NCI-H2107 treated with DMSO at 0.1 percent for 48 hours (cell line): ENCODE data around the gene CNTF.

Experiments used
- DNase-seq: peaks from one replicate; lab custom pipeline; 2025; ENCODE audit not compliant: unreplicated experiment; lab: John Stamatoyannopoulos, UW

CNTF gene

GRCh38 chr11:58606930-58607714 is 15.3 kb upstream of the CNTF start:
- DNase-seq, result no peak

- DNase-seq, result no peak
These were observed 14.1 kb upstream of the CNTF start for GRCh38 chr11:58608331-58608730.

- DNase-seq, result no peak
These were observed 12.7 kb upstream of the CNTF start for GRCh38 chr11:58609723-58610122.

- no peak for DNase-seq
These were observed 9.2 kb upstream of the CNTF start for GRCh38 chr11:58613228-58613627.

GRCh38 chr11:58615559-58615958 is 6.9 kb upstream of the CNTF start:
- DNase-seq, result no peak

GRCh38 chr11:58616594-58616993 is 5.9 kb upstream of the CNTF start:
- no peak for DNase-seq

GRCh38 chr11:58617976-58618557 is 4.4 kb upstream of the CNTF start:
- DNase-seq, result no peak

- no peak for DNase-seq
These were observed 741 bp upstream of the CNTF start for GRCh38 chr11:58621586-58622262.

GRCh38 chr11:58625086-58625485 is 2.6 kb downstream of the CNTF start:
- no peak for DNase-seq

GRCh38 chr11:58625826-58626460 is 3.5 kb downstream of the CNTF start:
- DNase-seq, result no peak

- no peak for DNase-seq
These were observed 4.5 kb downstream of the CNTF start for GRCh38 chr11:58626934-58627483.

GRCh38 chr11:58628446-58628845 is 6.0 kb downstream of the CNTF start:
- DNase-seq, result no peak

- peak; percentile 48 for DNase-seq
These were observed 7.4 kb downstream of the CNTF start for GRCh38 chr11:58629857-58630256.

- DNase-seq, result no peak
These were observed 8.9 kb downstream of the CNTF start for GRCh38 chr11:58631378-58631777.

GRCh38 chr11:58632510-58632909 is 10.0 kb downstream of the CNTF start:
- DNase-seq, result no peak

- DNase-seq, result no peak
These were observed 14.1 kb downstream of the CNTF start for GRCh38 chr11:58636587-58636986.

GRCh38 chr11:58637371-58637770 is 14.9 kb downstream of the CNTF start:
- DNase-seq, result no peak

GRCh38 chr11:58639103-58639502 is 16.6 kb downstream of the CNTF start:
- DNase-seq, result no peak

GRCh38 chr11:58639669-58640068 is 17.2 kb downstream of the CNTF start:
- DNase-seq, result no peak

- DNase-seq, result no peak
These were observed 18.0 kb downstream of the CNTF start for GRCh38 chr11:58640386-58641023.

GRCh38 chr11:58641341-58641740 is 18.9 kb downstream of the CNTF start:
- DNase-seq, result no peak
